IgD-negative memory B cell (primary cell): ENCODE data around the gene EMC10. TPM values are rescaled to one million over a fixed set of nuclear protein-coding genes. Genes with fewer than 3 reads are reported as not detected.

Experiments
- polyA plus RNA-seq: library from polyadenylated mRNA; unstranded; fragments of 300-500 nt; fragmentation: Illumina TruSeq; gene quantifications from one replicate; pipeline ENCODE4 v1.2.3, GENCODE V29; 2021

The EMC10 gene
- polyA plus RNA-seq, 1 donor from 2014 or later = 8.7 TPM

Other genes starting within 250 kb of the EMC10 start
- not detected for gene KCNC3, start 147.1 kb upstream of the EMC10 start, polyA plus RNA-seq
- gene NAPSA, start 110.9 kb upstream of the EMC10 start, polyA plus RNA-seq = 4.2 TPM
- gene NR1H2, start 100.0 kb upstream of the EMC10 start, polyA plus RNA-seq = 130 TPM
- 32.8 TPM for gene POLD1, start 92.2 kb upstream of the EMC10 start, polyA plus RNA-seq
- gene SPIB, start 57.6 kb upstream of the EMC10 start, polyA plus RNA-seq = 403 TPM
- 1.3 TPM for gene MYBPC2, start 43.6 kb upstream of the EMC10 start, polyA plus RNA-seq
- 0.53 TPM for gene GARIN5A, start 341 bp downstream of the EMC10 start, polyA plus RNA-seq
- gene JOSD2, start 34.7 kb downstream of the EMC10 start, polyA plus RNA-seq = 15.0 TPM
- gene ASPDH, start 37.4 kb downstream of the EMC10 start, polyA plus RNA-seq = not detected
- gene LRRC4B, start 91.9 kb downstream of the EMC10 start, polyA plus RNA-seq = not detected
- gene SYT3, start 163.4 kb downstream of the EMC10 start, polyA plus RNA-seq = not detected
- gene C19orf81, start 172.9 kb downstream of the EMC10 start, polyA plus RNA-seq = 1.3 TPM
- not detected for gene SHANK1, start 243.3 kb downstream of the EMC10 start, polyA plus RNA-seq
- 0.61 TPM for gene CLEC11A, start 246.9 kb downstream of the EMC10 start, polyA plus RNA-seq